Measurements from ENCODE around the gene MYH14.
"Not testable (repeated sequence)": the region's sequence is repeated elsewhere in the genome, so short reads cannot be mapped to it uniquely, and the experiment has no call there.

The MYH14 gene

GRCh38 chr19:50223439-50223716 is 20.0 kb downstream of the MYH14 start:
- no peak for DNase-seq (ENCODE audit: low spot score)
- no peak for FAIRE-seq

GRCh38 chr19:50224986-50225747 is 21.7 kb downstream of the MYH14 start:
- no peak for DNase-seq (ENCODE audit: low spot score)
- FAIRE-seq, result no peak

GRCh38 chr19:50226536-50226935 is 23.1 kb downstream of the MYH14 start:
- no peak for FAIRE-seq
- no peak for DNase-seq (ENCODE audit: low spot score)

GRCh38 chr19:50228153-50228552 is 24.7 kb downstream of the MYH14 start:
- not testable (repeated sequence) for FAIRE-seq

GRCh38 chr19:50230379-50231351 is 27.2 kb downstream of the MYH14 start:
- no peak for DNase-seq (ENCODE audit: low spot score)
- no peak for FAIRE-seq

More at GRCh38 chr19:50228153-50228552, 24.7 kb downstream of the MYH14 start:
- DNase-seq (ENCODE audit: low spot score), result not testable (repeated sequence)

GRCh38 chr19:50231417-50231816 is 28.0 kb downstream of the MYH14 start:
- not testable (repeated sequence) for DNase-seq (ENCODE audit: low spot score); FAIRE-seq

GRCh38 chr19:50231821-50232220 is 28.4 kb downstream of the MYH14 start:
- FAIRE-seq, result no peak

GRCh38 chr19:50232600-50232999 is 29.2 kb downstream of the MYH14 start:
- FAIRE-seq (no peak), DNase-seq (ENCODE audit: low spot score) (no peak)

More at GRCh38 chr19:50231821-50232220, 28.4 kb downstream of the MYH14 start:
- no peak for DNase-seq (ENCODE audit: low spot score)

- FAIRE-seq, result no peak
- DNase-seq (ENCODE audit: low spot score), result no peak
Observed at GRCh38 chr19:50233308-50233910, 30.0 kb downstream of the MYH14 start.

GRCh38 chr19:50237493-50237892 is 34.1 kb downstream of the MYH14 start:
- FAIRE-seq; DNase-seq (ENCODE audit: low spot score): not testable (repeated sequence)

- no peak for DNase-seq (ENCODE audit: low spot score)
- FAIRE-seq, result no peak
Observed at GRCh38 chr19:50238043-50238442, 34.6 kb downstream of the MYH14 start.

- no peak for FAIRE-seq
Observed at GRCh38 chr19:50239921-50240590, 36.6 kb downstream of the MYH14 start.

GRCh38 chr19:50242581-50242980 is 39.2 kb downstream of the MYH14 start:
- FAIRE-seq (no peak), DNase-seq (ENCODE audit: low spot score) (no peak)

More at GRCh38 chr19:50239921-50240590, 36.6 kb downstream of the MYH14 start:
- no peak for DNase-seq (ENCODE audit: low spot score)

- DNase-seq (ENCODE audit: low spot score), result no peak
- no peak for FAIRE-seq
Observed at GRCh38 chr19:50244695-50245094, 41.3 kb downstream of the MYH14 start.

GRCh38 chr19:50248413-50248812 is 45.0 kb downstream of the MYH14 start:
- FAIRE-seq, result no peak
- no peak for DNase-seq (ENCODE audit: low spot score)

- no peak for FAIRE-seq
- no peak for DNase-seq (ENCODE audit: low spot score)
Observed at GRCh38 chr19:50248826-50249225, 45.4 kb downstream of the MYH14 start.

- no peak for FAIRE-seq
- no peak for DNase-seq (ENCODE audit: low spot score)
Observed at GRCh38 chr19:50249636-50250035, 46.2 kb downstream of the MYH14 start.

GRCh38 chr19:50250450-50251136 is 47.2 kb downstream of the MYH14 start:
- no peak for DNase-seq (ENCODE audit: low spot score)
- FAIRE-seq, result no peak

- FAIRE-seq, result no peak
- DNase-seq (ENCODE audit: low spot score), result no peak
Observed at GRCh38 chr19:50252111-50252886, 48.9 kb downstream of the MYH14 start.

- FAIRE-seq (no peak), DNase-seq (ENCODE audit: low spot score) (no peak)
Observed at GRCh38 chr19:50252887-50253268, 49.5 kb downstream of the MYH14 start.

All from RCC 7860 (cell line).